ENCODE measurements around the gene TMEM258.
A peak's percentile ranks its signal among the peaks of the same experiment; 100 is the strongest.

The TMEM258 gene

GRCh38 chr11:61797263-61797944, 5.0 kb upstream of the TMEM258 start:
- DNase-seq (ENCODE audit: low read depth in 1 of 2, low spot score in 1 of 2): peak; percentile 37 to 40

- no peak for DNase-seq (ENCODE audit: low read depth in 1 of 2, low spot score in 1 of 2)
Measured at GRCh38 chr11:61795876-61796526, 3.6 kb upstream of the TMEM258 start.

GRCh38 chr11:61795459-61795858, 3.1 kb upstream of the TMEM258 start:
- DNase-seq (ENCODE audit: low read depth in 1 of 2, low spot score in 1 of 2): no peak

- no peak for DNase-seq (ENCODE audit: low read depth in 1 of 2, low spot score in 1 of 2)
Measured at GRCh38 chr11:61794579-61794978, 2.2 kb upstream of the TMEM258 start.

- DNase-seq (ENCODE audit: low read depth in 1 of 2, low spot score in 1 of 2): no peak
Measured at GRCh38 chr11:61793829-61794204, 1.4 kb upstream of the TMEM258 start.

GRCh38 chr11:61793083-61793828, 857 bp upstream of the TMEM258 start:
- no peak for DNase-seq (ENCODE audit: low read depth in 1 of 2, low spot score in 1 of 2)

GRCh38 chr11:61791737-61792309, 576 bp downstream of the TMEM258 start:
- DNase-seq (ENCODE audit: low read depth in 1 of 2, low spot score in 1 of 2): no peak

GRCh38 chr11:61787928-61788491, 4.4 kb downstream of the TMEM258 start:
- no peak for DNase-seq (ENCODE audit: low read depth in 1 of 2, low spot score in 1 of 2)

GRCh38 chr11:61785837-61786402, 6.5 kb downstream of the TMEM258 start:
- DNase-seq (ENCODE audit: low read depth in 1 of 2, low spot score in 1 of 2): no peak

GRCh38 chr11:61784506-61784805, 7.9 kb downstream of the TMEM258 start:
- DNase-seq (ENCODE audit: low read depth in 1 of 2, low spot score in 1 of 2): no peak

GRCh38 chr11:61783717-61784505, 8.5 kb downstream of the TMEM258 start:
- DNase-seq (ENCODE audit: low read depth in 1 of 2, low spot score in 1 of 2): no peak

- DNase-seq (ENCODE audit: low read depth in 1 of 2, low spot score in 1 of 2): no peak
Measured at GRCh38 chr11:61782841-61783240, 9.6 kb downstream of the TMEM258 start.

- no peak for DNase-seq (ENCODE audit: low read depth in 1 of 2, low spot score in 1 of 2)
Measured at GRCh38 chr11:61782299-61782698, 10.1 kb downstream of the TMEM258 start.

GRCh38 chr11:61781585-61781984, 10.8 kb downstream of the TMEM258 start:
- DNase-seq (ENCODE audit: low read depth in 1 of 2, low spot score in 1 of 2): no peak

- no peak for DNase-seq (ENCODE audit: low read depth in 1 of 2, low spot score in 1 of 2)
Measured at GRCh38 chr11:61780581-61781162, 11.7 kb downstream of the TMEM258 start.

- no peak for DNase-seq (ENCODE audit: low read depth in 1 of 2, low spot score in 1 of 2)
Measured at GRCh38 chr11:61779666-61780525, 12.5 kb downstream of the TMEM258 start.

- DNase-seq (ENCODE audit: low read depth in 1 of 2, low spot score in 1 of 2): no peak
Measured at GRCh38 chr11:61778920-61779650, 13.3 kb downstream of the TMEM258 start.

- DNase-seq (ENCODE audit: low read depth in 1 of 2, low spot score in 1 of 2): no peak
Measured at GRCh38 chr11:61778357-61778886, 14.0 kb downstream of the TMEM258 start.

Data from activated T-helper 1 cell treated with anti-CD3 and anti-CD28 coated beads, Interleukin-2, amount 50 U/mL, for 16 hours (primary cell).